SHP77 treated with DMSO at 0.1 percent for 48 hours (cell line): ENCODE measurements around the gene STRIT1.
"Not testable (repeated sequence)": the region's sequence is repeated elsewhere in the genome, so short reads cannot be mapped to it uniquely, and the experiment has no call there.

Experiments
- DNase-seq: peaks from one replicate; lab custom pipeline; 2025; lab: John Stamatoyannopoulos, UW

Gene STRIT1

GRCh38 chr3:155313300-155313699, 19.8 kb upstream of the STRIT1 start:
- no peak for DNase-seq

GRCh38 chr3:155312781-155313180, 19.3 kb upstream of the STRIT1 start:
- DNase-seq = no peak

GRCh38 chr3:155309581-155309980, 16.1 kb upstream of the STRIT1 start:
- DNase-seq = no peak

GRCh38 chr3:155308831-155309230, 15.3 kb upstream of the STRIT1 start:
- no peak for DNase-seq

- no peak for DNase-seq
Observed at GRCh38 chr3:155307183-155307582, 13.7 kb upstream of the STRIT1 start.

- DNase-seq = no peak
Observed at GRCh38 chr3:155304394-155304793, 10.9 kb upstream of the STRIT1 start.

- no peak for DNase-seq
Observed at GRCh38 chr3:155303540-155304097, 10.1 kb upstream of the STRIT1 start.

GRCh38 chr3:155302891-155303290, 9.4 kb upstream of the STRIT1 start:
- no peak for DNase-seq

- no peak for DNase-seq
Observed at GRCh38 chr3:155302481-155302880, 9.0 kb upstream of the STRIT1 start.

GRCh38 chr3:155297100-155297499, 3.6 kb upstream of the STRIT1 start:
- no peak for DNase-seq

- DNase-seq = no peak
Observed at GRCh38 chr3:155296413-155296812, 2.9 kb upstream of the STRIT1 start.

GRCh38 chr3:155292693-155293092, 790 bp downstream of the STRIT1 start:
- no peak for DNase-seq

GRCh38 chr3:155292133-155292532, 1.4 kb downstream of the STRIT1 start:
- no peak for DNase-seq

GRCh38 chr3:155286736-155287135, 6.7 kb downstream of the STRIT1 start:
- DNase-seq = no peak

GRCh38 chr3:155285936-155286335, 7.5 kb downstream of the STRIT1 start:
- no peak for DNase-seq

- no peak for DNase-seq
Observed at GRCh38 chr3:155283092-155284056, 10.1 kb downstream of the STRIT1 start.

- DNase-seq = no peak
Observed at GRCh38 chr3:155282385-155283091, 10.9 kb downstream of the STRIT1 start.

GRCh38 chr3:155281912-155282311, 11.6 kb downstream of the STRIT1 start:
- no peak for DNase-seq

- DNase-seq = not testable (repeated sequence)
Observed at GRCh38 chr3:155276089-155276488, 17.4 kb downstream of the STRIT1 start.

- DNase-seq = not testable (repeated sequence)
Observed at GRCh38 chr3:155275159-155275754, 18.2 kb downstream of the STRIT1 start.

GRCh38 chr3:155274435-155274834, 19.0 kb downstream of the STRIT1 start:
- not testable (repeated sequence) for DNase-seq

- no peak for DNase-seq
Observed at GRCh38 chr3:155271343-155271613, 22.2 kb downstream of the STRIT1 start.
